ENCODE results near the gene GPR143. TPM values are rescaled to one million over a fixed set of nuclear protein-coding genes. Genes with fewer than 3 reads are reported as not detected.

Gene GPR143
- total RNA-seq, 1 donor from 2014 or later = not detected

- Histone ChIP-seq H3K36me3 (no peaks in the 10 kb centered on the region), H3K4me3 (no peak overlapping the region), H3K4me1 (no peaks in the 10 kb centered on the region), H3K9me3 (no peaks in the 10 kb centered on the region), H3K27ac (no peak overlapping the region), H3K27me3 (no peaks in the 10 kb centered on the region)
- TF ChIP-seq POLR2A (IDR thresholded peaks at IDR 0.05) (no peak), POLR2AphosphoS5 (IDR thresholded peaks at IDR 0.05; ENCODE audit: insufficient read depth in 1 of 2, low read depth in 1 of 2) (no peak), CTCF (IDR thresholded peaks at IDR 0.05) (no peak)
- DNase-seq (ENCODE audit: extremely low spot score in 2 of 2) = no peak
- intact Hi-C loops (cut with DNase I) = no loop called here
These were observed 36.3 kb downstream of the GPR143 start for GRCh38 chrX:9729171-9729885.

GRCh38 chrX:9728261-9728660 lies 37.4 kb downstream of the GPR143 start:
- intact Hi-C loops (cut with DNase I) = no loop called here
- H3K27me3 ChIP-seq = no peaks in the 10 kb centered on the region
- no peaks in the 10 kb centered on the region for H3K9me3 ChIP-seq
- TF ChIP-seq CTCF (IDR thresholded peaks at IDR 0.05) (no peak), POLR2AphosphoS5 (IDR thresholded peaks at IDR 0.05; ENCODE audit: insufficient read depth in 1 of 2, low read depth in 1 of 2) (no peak), POLR2A (IDR thresholded peaks at IDR 0.05) (no peak)
- no peak overlapping the region for H3K4me3 ChIP-seq
- no peaks in the 10 kb centered on the region for H3K36me3 ChIP-seq
- H3K4me1 ChIP-seq = no peaks in the 10 kb centered on the region
- no peak overlapping the region for H3K27ac ChIP-seq
- no peak for DNase-seq (ENCODE audit: extremely low spot score in 2 of 2)

GRCh38 chrX:9724711-9725110 lies 40.9 kb downstream of the GPR143 start:
- no peak for TF ChIP-seq POLR2AphosphoS5 (IDR thresholded peaks at IDR 0.05; ENCODE audit: insufficient read depth in 1 of 2, low read depth in 1 of 2)
- TF ChIP-seq CTCF (IDR thresholded peaks at IDR 0.05) = no peak
- no peak for TF ChIP-seq POLR2A (IDR thresholded peaks at IDR 0.05)
- intact Hi-C loops (cut with DNase I) = no loop called here
- no peak for DNase-seq (ENCODE audit: extremely low spot score in 2 of 2)

GRCh38 chrX:9717376-9717775 lies 48.3 kb downstream of the GPR143 start:
- Histone ChIP-seq H3K4me1 (no peaks in the 10 kb centered on the region), H3K9me3 (no peaks in the 10 kb centered on the region), H3K36me3 (peaks cover 0 to 16% of the 10 kb centered on the region in 2 donors), H3K27ac (no peak overlapping the region), H3K4me3 (no peak overlapping the region), H3K27me3 (no peaks in the 10 kb centered on the region)
- DNase-seq (ENCODE audit: extremely low spot score in 2 of 2) = no peak
- intact Hi-C loops (cut with DNase I) = no loop called here
- TF ChIP-seq POLR2A (IDR thresholded peaks at IDR 0.05) (no peak), POLR2AphosphoS5 (IDR thresholded peaks at IDR 0.05; ENCODE audit: insufficient read depth in 1 of 2, low read depth in 1 of 2) (no peak), CTCF (IDR thresholded peaks at IDR 0.05) (no peak)

More at GRCh38 chrX:9724711-9725110, 40.9 kb downstream of the GPR143 start:
- Histone ChIP-seq H3K27ac (no peak overlapping the region), H3K27me3 (no peaks in the 10 kb centered on the region), H3K36me3 (no peaks in the 10 kb centered on the region), H3K4me3 (no peak overlapping the region), H3K4me1 (no peaks in the 10 kb centered on the region), H3K9me3 (no peaks in the 10 kb centered on the region)

GRCh38 chrX:9710332-9710731 lies 55.3 kb downstream of the GPR143 start:
- Histone ChIP-seq H3K36me3 (peaks cover 0 to 25% of the 10 kb centered on the region in 2 donors), H3K4me3 (no peak overlapping the region), H3K9me3 (no peaks in the 10 kb centered on the region), H3K4me1 (no peaks in the 10 kb centered on the region), H3K27me3 (no peaks in the 10 kb centered on the region), H3K27ac (no peak overlapping the region)
- intact Hi-C loops (cut with DNase I) = no loop called here
- TF ChIP-seq CTCF (IDR thresholded peaks at IDR 0.05) = no peak
- TF ChIP-seq POLR2AphosphoS5 (IDR thresholded peaks at IDR 0.05; ENCODE audit: insufficient read depth in 1 of 2, low read depth in 1 of 2) = no peak
- no peak for TF ChIP-seq POLR2A (IDR thresholded peaks at IDR 0.05)
- no peak for DNase-seq (ENCODE audit: extremely low spot score in 2 of 2)
